SKM-1 (cell line): ENCODE results near the gene CDC42BPB.

Source experiments
- DNase-seq: peaks from one replicate; lab custom pipeline; 2025; ENCODE audit not compliant: unreplicated experiment; lab: John Stamatoyannopoulos, UW

The CDC42BPB gene

GRCh38 chr14:102885737-102886447, 171.5 kb downstream of the CDC42BPB start:
- DNase-seq: no peak

GRCh38 chr14:102883554-102883953, 173.8 kb downstream of the CDC42BPB start:
- no peak for DNase-seq

DNA sequence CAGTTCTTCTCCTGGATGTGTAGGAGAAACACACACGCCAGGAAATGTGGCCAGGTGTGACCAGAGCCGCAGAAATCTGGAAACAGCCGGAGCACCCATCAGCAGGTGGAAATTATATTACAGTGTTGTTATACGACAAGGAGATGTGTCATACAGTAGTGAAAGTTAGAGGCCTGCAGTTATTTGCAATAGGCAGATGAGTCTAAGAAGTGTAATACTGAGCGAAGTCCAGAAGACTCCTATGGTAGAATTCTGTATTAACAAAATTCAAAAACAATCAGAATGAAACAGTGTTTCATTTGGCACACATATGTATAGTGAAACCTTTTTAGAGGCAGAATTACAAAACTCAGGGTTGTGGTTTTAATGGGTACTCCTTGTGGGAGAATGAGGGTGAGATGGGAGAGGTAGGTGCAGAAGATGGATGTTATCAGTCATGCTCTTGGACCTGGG, 174.2 kb downstream of the CDC42BPB start:
- DNase-seq: no peak
